Measurements from ENCODE around the gene TSPAN14.

The TSPAN14 gene

GRCh38 chr10:80553436-80553835 lies 99.3 kb downstream of the TSPAN14 start:
- no peak for DNase-seq

- no peak for DNase-seq
These were observed 99.9 kb downstream of the TSPAN14 start for GRCh38 chr10:80554050-80554449.

GRCh38 chr10:80555415-80555814 lies 101.3 kb downstream of the TSPAN14 start:
- no peak for DNase-seq

GRCh38 chr10:80561950-80562349 lies 107.8 kb downstream of the TSPAN14 start:
- no peak for DNase-seq

- DNase-seq, result no peak
These were observed 113.2 kb downstream of the TSPAN14 start for GRCh38 chr10:80567292-80567691.

GRCh38 chr10:80569131-80569895 lies 115.2 kb downstream of the TSPAN14 start:
- no peak for DNase-seq

- no peak for DNase-seq
These were observed 117.2 kb downstream of the TSPAN14 start for GRCh38 chr10:80571352-80571751.

GRCh38 chr10:80579181-80579763 lies 125.2 kb downstream of the TSPAN14 start:
- DNase-seq, result no peak

GRCh38 chr10:80579849-80580637 lies 125.9 kb downstream of the TSPAN14 start:
- no peak for DNase-seq

GRCh38 chr10:80580638-80581468 lies 126.7 kb downstream of the TSPAN14 start:
- no peak for DNase-seq

- no peak for DNase-seq
These were observed 127.3 kb downstream of the TSPAN14 start for GRCh38 chr10:80581469-80581835.

GRCh38 chr10:80582286-80582960 lies 128.3 kb downstream of the TSPAN14 start:
- no peak for DNase-seq

All from CD4-positive, alpha-beta T cell treated with Interleukin-6 for 4 hours (primary cell).